Measurements from ENCODE around the gene MICALL1.

MICALL1 gene

DNA sequence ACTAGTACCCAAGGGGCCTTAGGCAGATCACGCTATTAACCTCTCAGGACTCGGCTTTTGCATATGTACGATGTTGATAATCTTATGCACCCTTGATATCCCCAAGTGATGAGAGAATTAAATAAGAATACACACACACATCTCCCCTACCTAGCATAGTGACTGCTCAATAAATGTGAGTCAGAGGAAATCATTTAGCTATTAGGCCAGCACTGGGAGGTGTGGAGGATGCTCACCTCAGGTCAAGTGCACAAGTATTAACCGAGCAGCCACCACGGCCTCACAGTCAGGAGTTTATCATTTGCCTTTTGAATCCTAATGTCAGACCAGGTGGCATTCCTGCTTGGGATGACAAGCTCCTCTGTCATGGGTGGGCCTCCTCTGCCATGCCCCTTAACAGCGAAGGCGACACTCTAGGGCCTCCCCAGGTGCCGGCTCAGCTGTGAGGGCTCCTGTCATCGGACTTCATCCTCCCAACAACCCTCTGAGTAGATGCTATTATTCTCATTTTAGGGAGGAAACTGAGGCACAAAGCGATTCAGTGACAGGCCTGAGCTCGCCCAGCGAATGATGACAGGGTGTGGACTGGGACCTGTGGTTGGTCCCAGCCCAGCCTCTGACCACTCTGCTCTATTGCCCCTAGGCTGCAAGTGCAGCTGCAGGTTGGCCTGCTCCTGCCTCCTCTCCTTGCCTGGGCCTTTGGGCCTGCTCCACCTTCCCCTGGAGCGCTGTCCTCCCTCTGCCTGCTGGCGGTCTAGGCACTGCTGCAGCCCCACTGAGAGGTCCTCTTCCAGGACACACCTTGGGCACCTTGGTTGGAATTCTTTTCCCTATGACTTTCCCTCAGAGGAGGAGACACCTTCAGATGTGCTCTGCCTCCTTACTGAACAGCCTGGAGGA is 83.3 kb downstream of the MICALL1 start:
- DNase-seq, result no peak

DNA sequence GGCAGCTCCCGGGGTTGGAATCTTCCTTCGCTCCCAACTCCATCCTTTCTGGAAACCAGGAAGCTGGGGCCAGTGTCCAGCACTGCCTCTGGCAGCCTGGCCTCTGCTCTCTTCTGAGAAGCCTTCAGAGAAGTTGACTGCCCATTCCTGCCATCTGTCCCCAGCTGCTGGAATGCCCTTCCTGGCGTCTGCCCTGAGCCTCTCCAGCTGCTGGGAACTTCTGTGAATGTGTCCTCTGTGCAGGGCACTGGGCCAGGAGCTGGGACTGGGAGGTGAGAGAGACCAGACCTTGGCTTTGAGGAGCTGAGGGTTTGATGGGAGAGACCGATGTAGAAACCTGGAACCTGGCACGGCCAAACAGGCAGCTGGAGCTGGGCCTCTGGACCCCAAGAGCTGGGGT is 84.2 kb downstream of the MICALL1 start:
- DNase-seq, result no peak

DNA sequence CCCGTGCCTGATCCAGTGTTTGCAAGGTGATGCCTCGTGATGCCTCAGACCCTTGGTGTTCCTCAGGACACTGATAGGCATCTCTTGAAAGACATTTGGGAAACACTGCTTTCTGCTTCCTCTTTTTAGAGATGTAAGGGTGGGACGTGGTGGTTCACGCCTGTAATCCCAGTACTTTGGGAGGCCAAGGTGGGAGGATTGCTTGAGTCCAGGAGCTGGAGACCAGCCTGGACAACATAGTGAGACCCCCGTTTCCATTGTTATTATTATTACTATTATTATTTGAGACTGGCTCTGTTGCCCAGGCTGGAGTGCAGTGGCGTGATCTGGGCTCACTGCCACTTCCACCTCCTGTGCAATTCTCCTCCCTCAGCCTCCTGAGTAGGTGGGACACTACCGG is 84.8 kb downstream of the MICALL1 start:
- no peak for DNase-seq

GRCh38 chr22:37991731-37992442 is 85.8 kb downstream of the MICALL1 start:
- DNase-seq, result no peak

Measured in stimulated activated CD4-positive, alpha-beta T cell treated with anti-CD3 and anti-CD28 coated beads, Interleukin-12 subunit alpha, Interleukin-12 subunit beta, amount 100 ng/mL, for 4 hours (primary cell).